Pancreas (tissue), 10 donors: Measurements from ENCODE around the gene OCA2. TPM values are rescaled to one million over a fixed set of nuclear protein-coding genes. Genes with fewer than 3 reads are reported as not detected.

Source experiments
- ATAC-seq, 4 donors: fragments of 200-7000 bp; cut with Tn5 transposase; one replicate each; pipeline versions ENCODE4 v1.8.0 to v1.9.1; 2020; ENCODE audit warnings: mild to moderate bottlenecking in 4 of 4, moderate library complexity in 4 of 4
- DNase-seq, 6 donors: peaks; one replicate each; pipeline ENCODE4 v3.0.0-alpha.2; 2020
- FAIRE-seq: peaks from 2 replicates; lab custom pipeline; 2012; peaks lifted over from hg19 to GRCh38; lab: Jason Lieb, UNC
- H3K27ac ChIP-seq, 4 donors: fragments of 200-600 bp; sonication (generic); 1 replicate in 3 of 4; 2 replicates in 1 of 4; pipeline versions ENCODE4 v1.5.0 to v1.8.0; 2020
- H3K27me3 ChIP-seq, 4 donors: fragments of 200-600 bp; one replicate each; pipeline ENCODE4 v1.8.0; 2021
- H3K36me3 ChIP-seq, 3 donors: fragments of 200-600 bp; sonication (generic) in 1 of 3; one replicate each; pipeline versions ENCODE4 v1.5.0 to v1.8.0; 2020 to 2021
- H3K4me1 ChIP-seq, 3 donors: fragments of 200-600 bp; one replicate each; pipeline ENCODE4 v1.8.0; 2021
- H3K4me3 ChIP-seq, 4 donors: fragments of 200-600 bp; sonication (generic) in 2 of 4; one replicate each; pipeline versions ENCODE4 v1.5.0 to v1.8.0; 2020 to 2021
- H3K9me3 ChIP-seq, 4 donors: fragments of 200-600 bp; one replicate each; pipeline ENCODE4 v1.8.0; 2021
- CTCF ChIP-seq, 4 donors: fragments of 200-600 bp; sonication (generic) in 3 of 4; IDR thresholded peaks; one replicate each; pipeline versions ENCODE4 v1.5.0 to v1.8.0; 2021; ENCODE audit warnings: antibody characterized with exemption in 4 of 4
- WGBS, 2 donors: extraction: QIAGEN DNeasy Blood & Tissue Kit; methylation state at CpG; one replicate each; pipeline ENCODE4 v1.1.7; 2013; 5-methylcytosine and 5-hydroxymethylcytosine counted together
- intact Hi-C, 3 donors: fragments of 100-400 bp; cut with DNase I; formaldehyde crosslinking; loops; one replicate each; pipeline versions ENCODE4 v1.11.1 to v1.14.2; 2022
- polyA plus RNA-seq, 2 donors: library from polyadenylated mRNA; stranded (reverse); fragments of 200-250 nt; gene quantifications; one replicate each; pipeline ENCODE4 v1.2.3, GENCODE V29; 2013
- total RNA-seq, 6 donors: library from RNA; stranded (reverse); fragmentation: NEBNext Ultra II Directional in 4 of 6; extraction: Animal tissue kit (Norgen Biotek cat#: 25700) in 4 of 6; gene quantifications; one replicate each; pipeline versions ENCODE4 v1.2.1 to v1.2.4, GENCODE V29; 2021 to 2023
- donor health status: healthy with polysubstance abuse.
- donor health status: DM: no; HTN: no; CAD: no; lungs with moderate emphysema.
- donor health status: DM: no; HTN: no; CAD: no.
- donor health status: control.
- donor health status: control.
- donor health status: Bipolar disorder and iron deficiency.
- donor health status: DM: yes; HTN: yes; CAD: no.
- donor health status: DM: no; HTN: no; CAD: no.
- donor health status: DM: no; HTN: no; CAD: no.
- donor health status: DM: yes; HTN: yes; CAD: no.

OCA2 gene
- total and polyA plus RNA-seq, 8 donors, result 0.12 to 0.31 (median 0.18) TPM; not detected in 4

GRCh38 chr15:27970661-27971392 lies 128.3 kb downstream of the OCA2 start:
- no peak for FAIRE-seq
- no peak for TF ChIP-seq CTCF (IDR thresholded peaks at IDR 0.05)
- Histone ChIP-seq H3K4me1 (no peaks in the 10 kb centered on the region), H3K9me3 (no peaks in the 10 kb centered on the region), H3K27ac (no peak overlapping the region), H3K36me3 (no peaks in the 10 kb centered on the region), H3K4me3 (no peak overlapping the region), H3K27me3 (no peaks in the 10 kb centered on the region)
- intact Hi-C loops, result no loop called here
- ATAC-seq, result no peak
- DNase-seq, result no peak
- WGBS, 2 donors, result 68 to 77% methylated on average over 24 of the region's 24 CpGs

DNA sequence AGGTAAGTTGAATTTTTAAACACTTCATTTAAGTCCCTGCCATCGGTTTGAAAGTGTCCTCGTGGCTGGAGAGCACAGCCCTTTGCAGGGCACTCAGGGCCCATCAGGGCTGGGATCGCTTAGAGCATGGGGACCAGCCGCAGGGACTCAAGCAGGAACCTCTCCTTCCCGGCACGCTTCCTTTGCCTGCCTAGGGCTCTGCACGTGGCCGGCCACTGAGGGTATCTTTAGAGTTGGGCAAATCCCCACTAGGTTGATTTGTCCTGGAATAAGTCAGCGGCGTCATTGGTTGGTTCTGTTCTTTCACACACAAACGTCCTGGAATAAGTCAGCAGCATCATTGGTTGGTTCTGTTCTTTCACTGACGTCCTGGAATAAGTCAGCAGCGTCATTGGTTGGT lies 131.6 kb downstream of the OCA2 start:
- 71 to 77% methylated on average over 13 of the region's 13 CpGs for WGBS, 2 donors
- FAIRE-seq, result no peak
- intact Hi-C loops, result loop anchor here in 1 of 3 donors (10.0 kb wide), 1 partner anchor 63 kb away; no protein-coding TSS in a partner anchor
- Histone ChIP-seq H3K4me3 (no peak overlapping the region), H3K27me3 (no peaks in the 10 kb centered on the region), H3K9me3 (no peaks in the 10 kb centered on the region), H3K27ac (no peak overlapping the region), H3K4me1 (no peaks in the 10 kb centered on the region), H3K36me3 (no peaks in the 10 kb centered on the region)
- DNase-seq, result no peak
- no peak for TF ChIP-seq CTCF (IDR thresholded peaks at IDR 0.05)
- ATAC-seq, result no peak

- no peaks in the 10 kb centered on the region for H3K9me3 ChIP-seq
- no peak overlapping the region for H3K27ac ChIP-seq
- H3K4me3 ChIP-seq, result no peak overlapping the region
- no peaks in the 10 kb centered on the region for H3K4me1 ChIP-seq
- DNase-seq (no peak), ATAC-seq (no peak), FAIRE-seq (no peak)
- WGBS, 2 donors, result 71 to 80% methylated on average over 6 of the region's 6 CpGs
- intact Hi-C loops, result loop anchor here in 1 of 3 donors (10.0 kb wide), 1 partner anchor 61 kb away; no protein-coding TSS in a partner anchor
- TF ChIP-seq CTCF (IDR thresholded peaks at IDR 0.05), result no peak
- H3K36me3 ChIP-seq, result no peaks in the 10 kb centered on the region
- no peaks in the 10 kb centered on the region for H3K27me3 ChIP-seq
Observed at GRCh38 chr15:27965546-27965945, 133.6 kb downstream of the OCA2 start.

GRCh38 chr15:27961801-27962200 lies 137.3 kb downstream of the OCA2 start:
- Histone ChIP-seq H3K4me1 (no peaks in the 10 kb centered on the region), H3K36me3 (no peaks in the 10 kb centered on the region), H3K4me3 (no peak overlapping the region), H3K27me3 (no peaks in the 10 kb centered on the region), H3K9me3 (no peaks in the 10 kb centered on the region), H3K27ac (no peak overlapping the region)
- DNase-seq, result no peak
- no peak for TF ChIP-seq CTCF (IDR thresholded peaks at IDR 0.05)
- intact Hi-C loops, result loop anchor here in 1 of 3 donors (10.0 kb wide), 1 partner anchor 57 kb away; no protein-coding TSS in a partner anchor
- WGBS, 2 donors, result 74 to 75% methylated on average over 1 of the region's 1 CpG
- ATAC-seq, result no peak
- no peak for FAIRE-seq
